H1 (cell line): ENCODE data around the gene COL11A2. TPM values are rescaled to one million over a fixed set of nuclear protein-coding genes. Genes with fewer than 3 reads are reported as not detected.

Experiments
- CTCF ChIA-PET: fragments of 300-600 bp; sonication (Branson Sonifier 250); formaldehyde crosslinking; loops from one replicate; lab custom pipeline; 2021; ENCODE audit not compliant: partially characterized antibody; lab: Charles Lee
- POLR2A ChIA-PET: fragments of 300-600 bp; sonication (Branson Sonifier 250); formaldehyde crosslinking; loops from one replicate; lab custom pipeline; 2021; ENCODE audit warnings: inconsistent platforms; ENCODE audit not compliant: partially characterized antibody; lab: Charles Lee
- DNase-seq, 2 experiments: peaks; one replicate each; pipeline versions ENCODE4 v3.0.0 to v3.0.0-alpha.2; 2010 to 2022; ENCODE audit warnings: low spot score in 2 of 2, low read depth in 1 of 2, mixed read lengths in 1 of 2
- FAIRE-seq: peaks from 2 replicates; lab custom pipeline; 2011; peaks lifted over from hg19 to GRCh38; lab: Jason Lieb, UNC
- H2AFZ ChIP-seq: 2 replicates; pipeline ENCODE4 v1.8.1; 2012; ENCODE audit warnings: low read length, inconsistent platforms
- H2AK5ac ChIP-seq: 2 replicates; pipeline ENCODE4 v1.6.1; 2013; ENCODE audit warnings: low read depth, low read length
- H2BK120ac ChIP-seq: replicated peaks from 2 replicates; pipeline ENCODE3; 2013; ENCODE audit warnings: low read depth, low read length, inconsistent platforms
- H2BK12ac ChIP-seq: 2 replicates; pipeline ENCODE4 v1.6.1; 2013; ENCODE audit warnings: low read depth, low read length
- H2BK15ac ChIP-seq: 2 replicates; pipeline ENCODE4 v1.6.1; 2013; ENCODE audit warnings: low read length
- H2BK20ac ChIP-seq: 2 replicates; pipeline ENCODE4 v1.6.1; 2013; ENCODE audit warnings: low read length
- H2BK5ac ChIP-seq: 2 replicates; pipeline ENCODE4 v1.6.1; 2013; ENCODE audit warnings: low read depth, low read length
- H3K14ac ChIP-seq: 2 replicates; pipeline ENCODE4 v1.6.1; 2013; ENCODE audit warnings: inconsistent platforms; ENCODE audit not compliant: insufficient read length
- H3K18ac ChIP-seq: 2 replicates; pipeline ENCODE4 v1.6.1; 2013; ENCODE audit warnings: low read length; ENCODE audit errors: extremely low read depth
- H3K23ac ChIP-seq: 2 replicates; pipeline ENCODE4 v1.6.1; 2013; ENCODE audit warnings: inconsistent platforms; ENCODE audit not compliant: insufficient read length
- H3K23me2 ChIP-seq: 2 replicates; pipeline ENCODE4 v1.6.1; 2013; ENCODE audit warnings: low read depth, low read length
- H3K27ac ChIP-seq: 2 replicates; pipeline ENCODE4 v1.6.1; 2011; ENCODE audit warnings: low read depth, low read length, inconsistent platforms
- H3K27me3 ChIP-seq, 4 experiments: replicated peaks in 1 of 4; 1 replicate in 1 of 4; 2 replicates in 3 of 4; pipeline versions ENCODE4 v1.6.1 to v1.8.1; 2011 to 2013; ENCODE audit warnings: low read length in 3 of 4, mild to moderate bottlenecking in 3 of 4, inconsistent platforms in 2 of 4, mixed read lengths in 2 of 4, moderate library complexity in 1 of 4; ENCODE audit not compliant: control insufficient read depth in 3 of 4, insufficient read depth in 3 of 4; ENCODE audit errors: extremely low read depth in 1 of 4
- H3K36me3 ChIP-seq, 4 experiments: 2 replicates each; pipeline versions ENCODE4 v1.6.1 to v1.8.1; 2011 to 2013; ENCODE audit warnings: mild to moderate bottlenecking in 4 of 4, low read length in 3 of 4, moderate library complexity in 2 of 4, control low read depth in 1 of 4, inconsistent platforms in 1 of 4; ENCODE audit not compliant: insufficient read depth in 4 of 4, control insufficient read depth in 2 of 4
- H3K4ac ChIP-seq: replicated peaks from 2 replicates; pipeline ENCODE3; 2013; ENCODE audit warnings: low read length, low read depth, mixed read lengths, inconsistent platforms; ENCODE audit not compliant: insufficient read length
- H3K4me1 ChIP-seq, 4 experiments: replicated peaks in 1 of 4; 1 replicate in 1 of 4; 2 replicates in 3 of 4; pipeline versions ENCODE4 v1.6.1 to v1.8.1; 2011 to 2013; ENCODE audit warnings: low read length in 3 of 4, inconsistent platforms in 2 of 4, mixed read lengths in 1 of 4; ENCODE audit not compliant: insufficient read depth in 4 of 4, control insufficient read depth in 3 of 4
- H3K4me2 ChIP-seq, 2 experiments: 2 replicates each; pipeline versions ENCODE4 v1.6.1 to v1.8.1; 2011 to 2013; ENCODE audit warnings: low read depth in 2 of 2, low read length in 2 of 2, control low read depth in 1 of 2, inconsistent platforms in 1 of 2, mild to moderate bottlenecking in 1 of 2; ENCODE audit not compliant: insufficient read depth in 1 of 2
- H3K4me3 ChIP-seq, 4 experiments: fragments of 200-600, 300-600 bp in 1 of 4; sonication (generic), shearing (Covaris generic), sonication (Bioruptor Twin) in 1 of 4; 2 replicates each; pipeline versions ENCODE4 v1.5.1 to v1.8.1; 2011 to 2016; ENCODE audit warnings: low read length in 4 of 4, low read depth in 3 of 4, control low read depth in 2 of 4, inconsistent platforms in 2 of 4, mild to moderate bottlenecking in 2 of 4, mixed read lengths in 1 of 4, moderate library complexity in 1 of 4; ENCODE audit not compliant: insufficient read depth in 2 of 4; ENCODE audit errors: extremely low read depth in 1 of 4
- H3K56ac ChIP-seq: replicated peaks from 2 replicates; pipeline ENCODE3; 2013; ENCODE audit warnings: low read depth, mild to moderate bottlenecking, mixed read lengths, low read length, inconsistent platforms; ENCODE audit not compliant: insufficient read length
- H3K79me1 ChIP-seq: 2 replicates; pipeline ENCODE4 v1.6.1; 2013; ENCODE audit warnings: low read depth, low read length, control low read depth
- H3K79me2 ChIP-seq, 2 experiments: 2 replicates each; pipeline versions ENCODE4 v1.6.1 to v1.8.1; 2012 to 2013; ENCODE audit warnings: low read length in 2 of 2, mild to moderate bottlenecking in 2 of 2, inconsistent platforms in 1 of 2; ENCODE audit not compliant: insufficient read depth in 2 of 2, control insufficient read depth in 1 of 2
- H3K9ac ChIP-seq, 4 experiments: replicated peaks in 1 of 4; 1 replicate in 1 of 4; 2 replicates in 3 of 4; pipeline versions ENCODE4 v1.6.1 to v1.8.1; 2011 to 2013; ENCODE audit warnings: low read depth in 3 of 4, low read length in 3 of 4, control low read depth in 2 of 4, mild to moderate bottlenecking in 2 of 4, moderate library complexity in 2 of 4, inconsistent platforms in 1 of 4; ENCODE audit errors: extremely low read depth in 1 of 4
- H3K9me3 ChIP-seq, 2 experiments: 2 replicates each; pipeline versions ENCODE4 v1.6.1 to v1.8.1; 2012 to 2013; ENCODE audit warnings: mild to moderate bottlenecking in 2 of 2, moderate library complexity in 2 of 2, control low read depth in 1 of 2, inconsistent platforms in 1 of 2, low read depth in 1 of 2, low read length in 1 of 2, mixed read lengths in 1 of 2; ENCODE audit not compliant: insufficient read depth in 2 of 2
- H4K20me1 ChIP-seq, 2 experiments: replicated peaks in 1 of 2; 2 replicates each; pipeline versions ENCODE3 to v1.8.1; 2011 to 2013; ENCODE audit warnings: inconsistent platforms in 2 of 2, low read length in 2 of 2, mild to moderate bottlenecking in 1 of 2; ENCODE audit not compliant: insufficient read depth in 2 of 2, control insufficient read depth in 1 of 2
- H4K5ac ChIP-seq: 2 replicates; pipeline ENCODE4 v1.6.1; 2013; ENCODE audit warnings: low read length, low read depth, mixed read lengths, inconsistent platforms; ENCODE audit not compliant: insufficient read length
- H4K8ac ChIP-seq: 2 replicates; pipeline ENCODE4 v1.8.0; 2013; ENCODE audit warnings: mild to moderate bottlenecking, moderate library complexity, low read length, inconsistent platforms; ENCODE audit not compliant: insufficient read depth; ENCODE audit errors: extremely low read depth
- H4K91ac ChIP-seq: replicated peaks from 2 replicates; pipeline ENCODE3; 2013; ENCODE audit warnings: low read length, mixed read lengths, inconsistent platforms; ENCODE audit not compliant: insufficient read length
- CHD1 ChIP-seq: IDR thresholded peaks from 2 replicates; pipeline ENCODE4 v1.6.1; 2012; ENCODE audit warnings: low read depth, low read length, improper control_type of control experiment
- EP300 ChIP-seq, 2 experiments: IDR thresholded peaks; 1 replicate in 1 of 2; 2 replicates in 1 of 2; pipeline ENCODE4 v1.6.1; 2011 to 2012; ENCODE audit warnings: low read depth in 2 of 2, low read length in 2 of 2, mild to moderate bottlenecking in 2 of 2, borderline replicate concordance in 1 of 2, inconsistent platforms in 1 of 2, moderate library complexity in 1 of 2
- HDAC2 ChIP-seq, 2 experiments: fragments of 300-600 bp in 1 of 2; sonication (generic) in 1 of 2; IDR thresholded peaks; 2 replicates each; pipeline ENCODE4 v1.6.1; 2011 to 2012; ENCODE audit warnings: low read depth in 2 of 2, low read length in 2 of 2, mild to moderate bottlenecking in 2 of 2, moderate library complexity in 2 of 2, borderline replicate concordance in 1 of 2, inconsistent platforms in 1 of 2
- JUN ChIP-seq: IDR thresholded peaks from 2 replicates; pipeline ENCODE4 v1.6.1; 2011; ENCODE audit warnings: low read depth, mild to moderate bottlenecking, improper control_type of control experiment, low read length
- JUND ChIP-seq: IDR thresholded peaks from 2 replicates; pipeline ENCODE4 v1.6.1; 2011; ENCODE audit warnings: mild to moderate bottlenecking, improper control_type of control experiment, low read length
- KDM4A ChIP-seq: IDR thresholded peaks from one replicate; pipeline ENCODE4 v1.7.1; 2012; ENCODE audit warnings: low read depth, mild to moderate bottlenecking, moderate library complexity, low read length, inconsistent platforms; ENCODE audit not compliant: severe bottlenecking
- KDM5A ChIP-seq: fragments of 200-600 bp; IDR thresholded peaks from 2 replicates; pipeline ENCODE4 v1.7.1; 2012; ENCODE audit warnings: mild to moderate bottlenecking, low read length, inconsistent platforms, mixed read lengths
- TEAD4 ChIP-seq: IDR thresholded peaks from 2 replicates; pipeline ENCODE4 v1.6.1; 2012; ENCODE audit warnings: low read depth, low read length, inconsistent platforms, mixed read lengths
- WGBS, 2 experiments: shearing (Covaris generic) in 1 of 2; methylation state at CpG; one replicate each; pipeline versions ENCODE4 v1.1.6 to v1.1.7; 2013 to 2015; ENCODE audit warnings: low lambda C conversion rate in 2 of 2, mixed read lengths in 2 of 2, inconsistent platforms in 1 of 2, low coverage in 1 of 2, missing lambda C conversion rate in 1 of 2; ENCODE audit not compliant: insufficient replicate concordance in 2 of 2, insufficient coverage in 1 of 2, insufficient read length in 1 of 2; ENCODE audit errors: extremely low coverage in 1 of 2, missing lambda C conversion rate in 1 of 2; 5-methylcytosine and 5-hydroxymethylcytosine counted together
- polyA plus RNA-seq, 7 experiments: library from polyadenylated mRNA; depleted of rRNA in 3 of 7; stranded (reverse) in 5 of 7; unstranded in 2 of 7; fragments of >200 nt in 5 of 7; fragments of 200-250 nt in 2 of 7; gene quantifications; 1 replicate in 5 of 7; 2 replicates in 1 of 7; 4 replicates in 1 of 7; pipeline versions ENCODE4 v1.2.1 to v1.2.3, GENCODE V29; 2011 to 2013; ENCODE audit warnings: missing spikeins in 2 of 7, mixed read lengths in 2 of 7
- total RNA-seq: library from RNA; stranded (reverse); fragmentation: NEBNext Ultra II Directional; extraction: Animal tissue kit (Norgen Biotek cat#: 25700); gene quantifications from 2 replicates; pipeline ENCODE4 v1.2.1, GENCODE V29; 2021
- TF ChIP-seq, protein P1 (sequence below): IDR thresholded peaks from 2 replicates; pipeline ENCODE4 v1.6.1; 2012; ENCODE audit warnings: inconsistent platforms
- TF ChIP-seq, protein P2 (sequence below): IDR thresholded peaks from 2 replicates; pipeline ENCODE4 v1.6.1; 2011; ENCODE audit warnings: low read length, improper control_type of control experiment

COL11A2 gene
- total and polyA plus RNA-seq, 2 of the 8 experiments (the other 6 are each of a cell fraction or from before 2014, with no cell fraction given), result 2.8 to 3.8 TPM

DNA sequence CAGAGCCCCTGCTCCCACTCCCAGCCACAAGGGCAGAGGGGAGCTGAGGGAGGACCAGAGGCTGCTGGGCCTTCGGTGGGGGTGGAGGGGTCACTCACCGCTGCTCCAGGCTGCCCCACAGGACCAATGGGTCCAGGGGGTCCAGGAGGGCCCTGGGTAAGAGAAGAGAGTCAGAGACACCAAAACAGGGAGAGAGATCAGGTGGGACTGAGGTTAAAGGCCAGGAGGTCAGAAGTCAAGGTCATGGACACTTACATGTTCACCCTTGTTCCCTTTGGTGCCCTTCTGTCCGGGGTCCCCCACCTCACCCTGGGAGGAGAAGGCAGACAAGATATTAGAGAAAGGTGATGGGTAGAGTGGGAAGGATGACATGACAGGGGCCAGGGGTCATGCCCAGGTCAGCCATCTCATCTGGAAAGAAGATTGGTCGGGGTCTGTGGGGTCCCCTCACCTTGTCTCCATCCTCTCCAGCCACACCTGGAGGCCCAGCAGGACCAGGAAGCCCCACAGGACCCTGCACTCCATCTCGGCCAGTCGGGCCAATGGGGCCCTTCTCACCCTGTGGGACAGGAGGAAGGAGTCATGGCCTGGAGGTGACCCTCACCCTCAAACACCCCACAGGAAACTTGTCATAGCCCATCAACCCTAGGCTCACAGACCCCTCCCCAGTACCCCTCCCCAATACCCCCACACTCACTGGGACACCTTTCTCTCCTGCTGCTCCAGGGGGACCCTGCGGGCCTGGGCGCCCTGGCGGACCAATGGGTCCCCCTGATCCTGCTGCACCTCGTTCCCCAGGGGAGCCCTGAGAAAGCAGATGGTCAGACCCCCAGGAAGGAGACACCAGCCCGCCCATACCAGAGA is 21.0 kb downstream of the COL11A2 start:
- H3K27ac ChIP-seq, result no peak overlapping the region
- no peak overlapping the region for H3K4me2 ChIP-seq
- H2BK5ac ChIP-seq, result no peak overlapping the region
- H3K14ac ChIP-seq, result no peak overlapping the region
- H4K5ac ChIP-seq, result no peak overlapping the region
- no peak overlapping the region for H3K4ac ChIP-seq
- no peak overlapping the region for H3K4me3 ChIP-seq
- no peak overlapping the region for H2BK120ac ChIP-seq
- no peak overlapping the region for H4K91ac ChIP-seq
- DNase-seq (no peak), FAIRE-seq (no peak)
- H4K20me1 ChIP-seq, result peaks cover 0 to 3% of the 10 kb centered on the region in 2 experiments
- H3K36me3 ChIP-seq, result no peaks in the 10 kb centered on the region
- H3K23ac ChIP-seq, result no peak overlapping the region
- no peak overlapping the region for H2BK15ac ChIP-seq
- no peak overlapping the region for H2BK12ac ChIP-seq
- H3K9me3 ChIP-seq, result no peaks in the 10 kb centered on the region
- H4K8ac ChIP-seq, result no peak overlapping the region
- ChIA-PET CTCF (interaction anchor here (1.3 to 5.5 kb wide), 7 partner anchors 10 to 171 kb away, joined by 3 to 74 read pairs (median 34); no protein-coding TSS in a partner anchor), POLR2A (interaction anchor here (0.7 to 1.7 kb wide), 4 partner anchors 54 to 197 kb away, joined by 3 to 4 read pairs (median 3); no protein-coding TSS in a partner anchor)
- no peaks in the 10 kb centered on the region for H3K79me2 ChIP-seq
- no peak overlapping the region for H2AFZ ChIP-seq
- no peaks in the 10 kb centered on the region for H3K79me1 ChIP-seq
- no peak overlapping the region for H3K18ac ChIP-seq
- H2BK20ac ChIP-seq, result no peak overlapping the region
- no peak overlapping the region for H3K9ac ChIP-seq
- no peak overlapping the region for H3K56ac ChIP-seq
- 91% methylated on average over 10 of the region's 11 CpGs; no CpG with 5 or more reads in 1 of the 2 experiments for WGBS, 2 experiments
- no peaks in the 10 kb centered on the region for H3K23me2 ChIP-seq
- H3K4me1 ChIP-seq, result no peaks in the 10 kb centered on the region; a peak in 2 of 7 replicates
- no peak overlapping the region for H2AK5ac ChIP-seq
- H3K27me3 ChIP-seq, result no peaks in the 10 kb centered on the region
- no peak for TF ChIP-seq EP300 (IDR thresholded peaks at IDR 0.05; ENCODE audit: borderline replicate concordance in 1 of 2, low read depth in 2 of 2, low read length in 2 of 2)
- TF ChIP-seq KDM4A, result no peak
- TF ChIP-seq TEAD4, result no peak
- no peak for TF ChIP-seq JUND
- no peak for TF ChIP-seq KDM5A
- TF ChIP-seq JUN, result no peak
- TF ChIP-seq, protein P1, sequence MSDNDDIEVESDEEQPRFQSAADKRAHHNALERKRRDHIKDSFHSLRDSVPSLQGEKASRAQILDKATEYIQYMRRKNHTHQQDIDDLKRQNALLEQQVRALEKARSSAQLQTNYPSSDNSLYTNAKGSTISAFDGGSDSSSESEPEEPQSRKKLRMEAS, result no peak
- no peak for TF ChIP-seq HDAC2 (IDR thresholded peaks at IDR 0.05; ENCODE audit: borderline replicate concordance in 1 of 2, low read depth in 2 of 2, low read length in 2 of 2)
- no peak for TF ChIP-seq CHD1
- TF ChIP-seq, protein P2, sequence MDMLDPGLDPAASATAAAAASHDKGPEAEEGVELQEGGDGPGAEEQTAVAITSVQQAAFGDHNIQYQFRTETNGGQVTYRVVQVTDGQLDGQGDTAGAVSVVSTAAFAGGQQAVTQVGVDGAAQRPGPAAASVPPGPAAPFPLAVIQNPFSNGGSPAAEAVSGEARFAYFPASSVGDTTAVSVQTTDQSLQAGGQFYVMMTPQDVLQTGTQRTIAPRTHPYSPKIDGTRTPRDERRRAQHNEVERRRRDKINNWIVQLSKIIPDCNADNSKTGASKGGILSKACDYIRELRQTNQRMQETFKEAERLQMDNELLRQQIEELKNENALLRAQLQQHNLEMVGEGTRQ, result no peak
